Choroid plexus epithelial cell (primary cell): ENCODE results near the gene ARL16.

ENCODE experiments used
- DNase-seq: peaks from one replicate; pipeline ENCODE4 v3.0.0-alpha.2; 2010; ENCODE audit warnings: low read depth
- H3K4me3 ChIP-seq: 2 replicates; pipeline ENCODE4 v1.5.1; 2011; ENCODE audit warnings: low read depth, mild to moderate bottlenecking, control low read depth, low read length, moderate library complexity
- TF ChIP-seq, protein P1 (sequence below): conservative IDR thresholded peaks from 2 replicates; pipeline ENCODE4 v1.5.1; 2011; ENCODE audit warnings: low read depth, mild to moderate bottlenecking, control low read depth, inconsistent platforms, low read length, moderate library complexity

Gene ARL16

DNA sequence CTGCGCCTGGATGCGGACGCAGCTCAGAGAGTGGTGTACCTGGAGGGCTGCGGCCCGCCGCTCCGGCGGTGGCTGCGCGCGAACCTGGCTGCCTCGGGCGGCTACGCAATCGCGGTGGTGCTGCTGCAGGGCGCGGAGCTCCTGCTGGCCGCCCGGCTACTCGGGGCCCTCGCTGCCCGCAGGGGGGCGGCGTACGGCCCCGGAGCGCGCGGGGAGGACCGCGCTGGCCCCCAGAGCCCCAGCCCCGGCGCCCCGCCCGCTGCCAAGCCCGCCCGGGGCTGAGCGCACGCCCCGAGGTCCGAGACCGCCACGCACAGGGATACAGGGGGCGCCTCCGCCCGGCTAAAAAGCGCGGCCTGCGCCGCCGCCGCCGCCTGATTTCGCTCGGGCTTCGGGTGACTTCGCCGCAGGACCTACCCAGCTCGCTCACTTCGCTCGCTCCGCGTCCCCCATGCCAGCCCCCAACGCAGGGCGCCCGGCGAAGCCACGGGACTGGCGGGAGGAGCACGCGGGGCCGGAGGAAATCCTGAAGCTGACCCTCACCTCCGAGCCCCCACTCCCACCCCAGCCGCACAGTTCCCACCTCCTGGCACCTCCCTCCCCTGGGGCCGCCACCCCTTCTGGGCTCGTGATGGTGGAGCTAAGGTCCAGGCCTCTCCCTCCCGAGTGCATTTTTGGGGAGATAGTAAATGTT is 35.4 kb downstream of the ARL16 start:
- TF ChIP-seq, protein P1, sequence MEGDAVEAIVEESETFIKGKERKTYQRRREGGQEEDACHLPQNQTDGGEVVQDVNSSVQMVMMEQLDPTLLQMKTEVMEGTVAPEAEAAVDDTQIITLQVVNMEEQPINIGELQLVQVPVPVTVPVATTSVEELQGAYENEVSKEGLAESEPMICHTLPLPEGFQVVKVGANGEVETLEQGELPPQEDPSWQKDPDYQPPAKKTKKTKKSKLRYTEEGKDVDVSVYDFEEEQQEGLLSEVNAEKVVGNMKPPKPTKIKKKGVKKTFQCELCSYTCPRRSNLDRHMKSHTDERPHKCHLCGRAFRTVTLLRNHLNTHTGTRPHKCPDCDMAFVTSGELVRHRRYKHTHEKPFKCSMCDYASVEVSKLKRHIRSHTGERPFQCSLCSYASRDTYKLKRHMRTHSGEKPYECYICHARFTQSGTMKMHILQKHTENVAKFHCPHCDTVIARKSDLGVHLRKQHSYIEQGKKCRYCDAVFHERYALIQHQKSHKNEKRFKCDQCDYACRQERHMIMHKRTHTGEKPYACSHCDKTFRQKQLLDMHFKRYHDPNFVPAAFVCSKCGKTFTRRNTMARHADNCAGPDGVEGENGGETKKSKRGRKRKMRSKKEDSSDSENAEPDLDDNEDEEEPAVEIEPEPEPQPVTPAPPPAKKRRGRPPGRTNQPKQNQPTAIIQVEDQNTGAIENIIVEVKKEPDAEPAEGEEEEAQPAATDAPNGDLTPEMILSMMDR = no peak
- no peak for DNase-seq
- no peak overlapping the region for H3K4me3 ChIP-seq

DNA sequence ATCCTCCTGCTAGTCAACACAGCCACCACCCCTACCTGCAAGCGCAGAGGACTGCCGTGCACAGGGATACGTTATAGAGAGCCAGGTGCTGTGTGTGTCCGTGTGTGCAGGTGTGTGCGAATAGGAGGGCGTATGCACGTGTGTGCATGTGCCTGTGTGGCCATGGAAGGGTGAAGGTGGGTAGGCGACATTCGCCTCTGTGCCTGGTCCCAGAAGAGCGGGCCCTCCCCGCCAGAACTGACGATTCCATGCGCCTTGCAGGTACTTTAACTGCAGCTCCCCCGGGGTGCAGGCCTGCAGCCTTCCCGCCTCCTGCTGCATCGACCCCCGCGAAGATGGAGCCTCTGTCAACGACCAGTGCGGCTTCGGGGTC is 36.0 kb downstream of the ARL16 start:
- TF ChIP-seq, protein P1 = no peak
- H3K4me3 ChIP-seq = no peak overlapping the region
- no peak for DNase-seq

DNA sequence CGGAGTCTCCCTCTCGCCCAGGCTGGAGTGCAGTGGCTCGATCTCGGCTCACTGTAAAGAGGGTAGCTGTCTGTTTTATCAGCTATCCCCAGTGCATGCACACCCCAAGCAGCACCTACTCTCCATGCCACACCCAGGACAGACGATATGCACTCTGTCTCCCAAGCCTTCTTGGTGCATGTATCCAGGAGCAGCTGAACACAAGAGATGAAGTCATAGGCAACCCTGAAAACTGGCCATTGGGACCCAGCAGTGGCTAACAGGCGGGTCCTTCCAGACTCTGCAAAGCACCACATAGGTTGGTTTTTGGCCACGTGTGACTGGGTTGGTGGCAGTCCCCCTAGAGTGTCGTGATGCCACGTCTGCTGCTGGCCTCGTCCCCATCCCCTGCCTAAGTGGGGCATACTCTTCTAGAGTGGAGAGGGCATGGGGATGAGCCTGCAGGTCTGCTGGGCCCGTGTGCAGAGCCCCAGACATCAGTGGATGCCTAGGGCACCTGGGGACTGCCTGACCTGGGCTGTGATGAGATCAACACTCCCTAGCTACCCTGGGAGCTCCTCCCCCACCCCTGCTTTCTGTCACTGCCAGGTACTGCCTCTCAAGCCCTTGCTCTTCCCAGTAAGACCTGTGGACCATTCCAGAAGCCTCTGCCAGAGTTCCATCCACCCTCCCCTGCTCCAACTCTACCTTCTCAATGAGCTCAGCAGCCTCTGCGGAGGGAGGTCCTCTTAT is 36.6 kb downstream of the ARL16 start:
- H3K4me3 ChIP-seq = no peak overlapping the region
- TF ChIP-seq, protein P1 = no peak
- no peak for DNase-seq

DNA sequence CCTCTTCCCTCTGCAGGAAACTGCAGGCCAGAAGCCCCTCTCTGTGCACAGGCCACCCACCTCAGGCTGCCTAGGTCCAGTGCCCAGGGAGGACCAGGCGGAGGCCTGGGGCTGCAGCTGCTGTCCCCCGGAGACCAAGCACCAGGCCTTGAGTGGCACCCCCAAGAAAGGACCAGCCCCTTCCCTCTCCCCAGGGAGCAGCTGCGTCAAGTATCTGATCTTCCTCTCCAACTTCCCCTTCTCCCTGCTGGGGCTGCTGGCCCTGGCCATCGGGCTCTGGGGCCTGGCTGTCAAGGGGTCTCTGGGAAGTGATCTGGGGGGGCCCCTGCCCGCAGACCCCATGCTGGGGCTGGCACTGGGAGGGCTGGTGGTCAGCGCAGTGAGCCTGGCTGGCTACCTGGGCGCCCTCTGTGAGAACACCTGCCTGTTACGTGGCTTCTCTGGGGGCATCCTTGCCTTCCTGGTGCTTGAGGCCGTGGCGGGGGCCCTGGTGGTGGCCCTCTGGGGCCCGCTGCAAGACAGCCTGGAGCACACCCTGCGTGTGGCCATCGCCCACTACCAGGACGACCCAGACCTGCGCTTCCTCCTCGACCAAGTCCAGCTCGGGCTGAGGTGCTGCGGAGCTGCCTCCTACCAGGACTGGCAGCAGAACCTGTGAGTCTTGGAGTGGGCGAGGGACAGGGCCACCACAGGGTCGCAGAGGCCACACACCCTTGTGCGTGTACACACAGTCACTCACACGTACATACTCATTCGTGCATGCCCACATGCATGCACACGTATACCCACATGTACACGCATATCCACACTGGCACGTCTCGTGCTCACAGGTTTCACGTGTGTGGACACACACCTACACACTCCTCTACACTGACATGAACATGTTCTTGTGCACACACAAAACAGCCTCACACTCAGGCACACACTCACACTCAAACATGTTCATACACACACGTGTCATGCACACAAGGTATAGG is 38.3 kb downstream of the ARL16 start:
- H3K4me3 ChIP-seq = no peak overlapping the region
- no peak for DNase-seq
- TF ChIP-seq, protein P1 = no peak

DNA sequence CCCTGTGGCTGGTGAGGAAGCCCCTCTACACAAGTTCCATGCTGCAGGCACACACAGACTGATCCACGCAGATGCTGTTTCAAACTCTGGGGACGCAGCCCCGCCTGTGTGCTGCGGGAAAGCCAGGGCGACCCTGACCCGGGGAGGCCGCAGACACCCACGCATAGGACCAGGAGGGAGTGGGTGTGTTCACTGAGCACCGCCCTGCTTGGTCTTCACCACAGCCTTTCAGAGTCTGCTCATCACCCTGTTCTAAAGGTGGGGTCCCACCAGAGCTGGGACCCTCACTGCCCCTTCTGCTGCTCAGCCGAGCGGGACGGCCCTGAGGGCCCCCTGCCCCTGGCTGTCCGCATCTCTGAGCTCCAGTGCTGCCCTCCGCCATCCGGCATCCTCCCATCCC is 39.1 kb downstream of the ARL16 start:
- TF ChIP-seq, protein P1 = no peak
- no peak for DNase-seq
- no peak overlapping the region for H3K4me3 ChIP-seq

DNA sequence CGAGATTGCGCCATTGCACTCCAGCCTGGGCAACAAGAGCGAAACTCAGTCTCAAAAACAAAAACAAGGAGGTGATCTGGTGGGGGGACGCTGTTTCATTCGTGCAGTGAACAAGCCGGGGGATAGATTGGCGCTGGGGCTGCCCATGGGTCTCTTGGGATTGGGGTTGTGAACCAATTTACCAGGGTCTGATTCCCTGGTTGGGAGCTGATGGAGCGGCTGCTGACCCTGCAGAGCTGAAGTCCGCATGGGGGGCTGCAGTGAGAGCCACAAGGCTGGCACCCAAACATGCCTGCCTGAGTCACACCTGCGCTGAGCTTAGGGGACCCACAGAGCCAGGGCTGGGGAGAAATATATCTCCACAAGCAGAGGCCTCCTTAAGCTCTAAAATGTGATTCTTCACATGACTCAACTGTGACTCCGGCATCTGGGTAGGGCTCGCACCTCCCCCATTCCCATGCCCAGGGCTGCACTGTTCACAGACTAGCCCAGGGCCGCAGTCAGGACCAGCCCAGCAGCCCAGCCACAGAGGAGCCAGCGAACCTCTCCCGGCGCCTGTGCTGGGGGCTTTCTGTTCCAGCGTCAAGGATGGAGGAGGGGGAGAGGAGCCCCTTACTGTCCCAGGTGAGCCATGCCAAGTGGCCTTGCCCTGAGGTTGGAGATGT is 41.6 kb downstream of the ARL16 start:
- peak; percentile 36 for DNase-seq
- TF ChIP-seq, protein P1 = no peak

More for the DNA sequence above, 41.6 kb downstream of the ARL16 start:
- H3K4me3 ChIP-seq = no peak overlapping the region
